ENCODE results near the gene L1TD1. TPM values are rescaled to one million over a fixed set of nuclear protein-coding genes. Genes with fewer than 3 reads are reported as not detected.

The L1TD1 gene
- polyA plus RNA-seq, 1 donor from 2014 or later, result not detected

GRCh38 chr1:62198069-62198780, 3.6 kb downstream of the L1TD1 start:
- H3K9ac ChIP-seq (ENCODE audit: low read length), result no peak overlapping the region
- peaks cover 7% of the 10 kb centered on the region for H3K9me3 ChIP-seq (ENCODE audit: low read length)
- no peaks in the 10 kb centered on the region for H3F3A ChIP-seq (ENCODE audit: insufficient read depth, low read length, poor library complexity, severe bottlenecking)
- no peak overlapping the region for H2AFZ ChIP-seq (ENCODE audit: low read depth, low read length)
- no peaks in the 10 kb centered on the region for H4K20me1 ChIP-seq (ENCODE audit: insufficient read depth)
- TF ChIP-seq, protein P1, sequence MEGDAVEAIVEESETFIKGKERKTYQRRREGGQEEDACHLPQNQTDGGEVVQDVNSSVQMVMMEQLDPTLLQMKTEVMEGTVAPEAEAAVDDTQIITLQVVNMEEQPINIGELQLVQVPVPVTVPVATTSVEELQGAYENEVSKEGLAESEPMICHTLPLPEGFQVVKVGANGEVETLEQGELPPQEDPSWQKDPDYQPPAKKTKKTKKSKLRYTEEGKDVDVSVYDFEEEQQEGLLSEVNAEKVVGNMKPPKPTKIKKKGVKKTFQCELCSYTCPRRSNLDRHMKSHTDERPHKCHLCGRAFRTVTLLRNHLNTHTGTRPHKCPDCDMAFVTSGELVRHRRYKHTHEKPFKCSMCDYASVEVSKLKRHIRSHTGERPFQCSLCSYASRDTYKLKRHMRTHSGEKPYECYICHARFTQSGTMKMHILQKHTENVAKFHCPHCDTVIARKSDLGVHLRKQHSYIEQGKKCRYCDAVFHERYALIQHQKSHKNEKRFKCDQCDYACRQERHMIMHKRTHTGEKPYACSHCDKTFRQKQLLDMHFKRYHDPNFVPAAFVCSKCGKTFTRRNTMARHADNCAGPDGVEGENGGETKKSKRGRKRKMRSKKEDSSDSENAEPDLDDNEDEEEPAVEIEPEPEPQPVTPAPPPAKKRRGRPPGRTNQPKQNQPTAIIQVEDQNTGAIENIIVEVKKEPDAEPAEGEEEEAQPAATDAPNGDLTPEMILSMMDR (IDR thresholded peaks at IDR 0.05; ENCODE audit: poor library complexity, severe bottlenecking), result no peak
- TF ChIP-seq RAD21 (conservative IDR thresholded peaks at IDR 0.05), result no peak
- no peak for TF ChIP-seq REST (IDR thresholded peaks at IDR 0.05; ENCODE audit: borderline replicate concordance)
- TF ChIP-seq EP300 (conservative IDR thresholded peaks at IDR 0.05; ENCODE audit: poor library complexity, severe bottlenecking), result no peak
- TF ChIP-seq EZH2 (IDR thresholded peaks at IDR 0.05; ENCODE audit: borderline replicate concordance, insufficient read depth, low read length, poor library complexity, severe bottlenecking), result no peak
- no peak for TF ChIP-seq MXI1 (conservative IDR thresholded peaks at IDR 0.05; ENCODE audit: poor library complexity, severe bottlenecking)
- TF ChIP-seq SMC3 (conservative IDR thresholded peaks at IDR 0.05; ENCODE audit: poor library complexity), result no peak
- TF ChIP-seq TAF1 (IDR thresholded peaks at IDR 0.05; ENCODE audit: low read depth), result no peak
- TF ChIP-seq POLR2AphosphoS5 (IDR thresholded peaks at IDR 0.05), result no peak
- no peaks in the 10 kb centered on the region for H3K9me2 ChIP-seq (ENCODE audit: insufficient read depth, low read length)
- peaks cover 20% of the 10 kb centered on the region for H3K27me3 ChIP-seq (ENCODE audit: insufficient read depth, low read depth, low read length)
- no peaks in the 10 kb centered on the region for H3K79me2 ChIP-seq (replicated peaks; ENCODE audit: insufficient read depth, low read length)
- no peak overlapping the region for H3K4me2 ChIP-seq (ENCODE audit: low read length)
- no peak overlapping the region for H3K4me3 ChIP-seq (ENCODE audit: low read length)
- H3K27ac ChIP-seq (ENCODE audit: low read length), result no peak overlapping the region
- no peaks in the 10 kb centered on the region for H3K36me3 ChIP-seq (ENCODE audit: insufficient read depth, low read length)

DNA sequence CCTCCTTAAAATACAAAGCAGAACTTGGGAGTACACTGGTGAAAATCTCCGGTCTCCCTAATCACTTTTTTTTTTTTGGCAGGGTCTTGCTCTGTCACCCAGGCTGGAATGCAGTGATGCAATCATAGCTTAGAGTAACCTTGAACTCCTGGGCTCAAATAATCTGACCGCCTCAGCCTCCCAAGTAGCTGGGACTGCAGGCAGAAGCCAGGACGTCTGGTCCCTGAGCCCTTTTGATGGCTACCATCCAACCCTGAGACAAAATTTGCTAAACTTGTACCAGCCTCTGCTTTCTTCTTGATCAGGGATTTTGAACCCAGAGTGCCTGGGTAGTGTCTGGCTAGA, 4.1 kb downstream of the L1TD1 start:
- H3K4me2 ChIP-seq (ENCODE audit: low read length), result no peak overlapping the region
- H3K9me3 ChIP-seq (ENCODE audit: low read length), result peaks cover 7% of the 10 kb centered on the region
- H4K20me1 ChIP-seq (ENCODE audit: insufficient read depth), result no peaks in the 10 kb centered on the region
- TF ChIP-seq TAF1 (IDR thresholded peaks at IDR 0.05; ENCODE audit: low read depth) (no peak), RAD21 (conservative IDR thresholded peaks at IDR 0.05) (no peak), EP300 (conservative IDR thresholded peaks at IDR 0.05; ENCODE audit: poor library complexity, severe bottlenecking) (no peak), REST (IDR thresholded peaks at IDR 0.05; ENCODE audit: borderline replicate concordance) (no peak), EZH2 (IDR thresholded peaks at IDR 0.05; ENCODE audit: borderline replicate concordance, insufficient read depth, low read length, poor library complexity, severe bottlenecking) (no peak), MXI1 (conservative IDR thresholded peaks at IDR 0.05; ENCODE audit: poor library complexity, severe bottlenecking) (no peak), SMC3 (conservative IDR thresholded peaks at IDR 0.05; ENCODE audit: poor library complexity) (no peak), POLR2AphosphoS5 (IDR thresholded peaks at IDR 0.05) (no peak)
- TF ChIP-seq, protein P1 (IDR thresholded peaks at IDR 0.05; ENCODE audit: poor library complexity, severe bottlenecking), result no peak
- H3K9ac ChIP-seq (ENCODE audit: low read length), result no peak overlapping the region
- H3K9me2 ChIP-seq (ENCODE audit: insufficient read depth, low read length), result no peaks in the 10 kb centered on the region
- H2AFZ ChIP-seq (ENCODE audit: low read depth, low read length), result no peak overlapping the region
- H3K27me3 ChIP-seq (ENCODE audit: insufficient read depth, low read depth, low read length), result peaks cover 20% of the 10 kb centered on the region
- H3K36me3 ChIP-seq (ENCODE audit: insufficient read depth, low read length), result no peaks in the 10 kb centered on the region
- no peaks in the 10 kb centered on the region for H3K79me2 ChIP-seq (replicated peaks; ENCODE audit: insufficient read depth, low read length)
- H3K4me3 ChIP-seq (ENCODE audit: low read length), result no peak overlapping the region
- H3F3A ChIP-seq (ENCODE audit: insufficient read depth, low read length, poor library complexity, severe bottlenecking), result no peaks in the 10 kb centered on the region
- no peak overlapping the region for H3K27ac ChIP-seq (ENCODE audit: low read length)

All from neural cell (in vitro differentiated cells).